ENCODE data around the gene GBGT1.
"Not testable (repeated sequence)": the region's sequence is repeated elsewhere in the genome, so short reads cannot be mapped to it uniquely, and the experiment has no call there.

GBGT1 gene

DNA sequence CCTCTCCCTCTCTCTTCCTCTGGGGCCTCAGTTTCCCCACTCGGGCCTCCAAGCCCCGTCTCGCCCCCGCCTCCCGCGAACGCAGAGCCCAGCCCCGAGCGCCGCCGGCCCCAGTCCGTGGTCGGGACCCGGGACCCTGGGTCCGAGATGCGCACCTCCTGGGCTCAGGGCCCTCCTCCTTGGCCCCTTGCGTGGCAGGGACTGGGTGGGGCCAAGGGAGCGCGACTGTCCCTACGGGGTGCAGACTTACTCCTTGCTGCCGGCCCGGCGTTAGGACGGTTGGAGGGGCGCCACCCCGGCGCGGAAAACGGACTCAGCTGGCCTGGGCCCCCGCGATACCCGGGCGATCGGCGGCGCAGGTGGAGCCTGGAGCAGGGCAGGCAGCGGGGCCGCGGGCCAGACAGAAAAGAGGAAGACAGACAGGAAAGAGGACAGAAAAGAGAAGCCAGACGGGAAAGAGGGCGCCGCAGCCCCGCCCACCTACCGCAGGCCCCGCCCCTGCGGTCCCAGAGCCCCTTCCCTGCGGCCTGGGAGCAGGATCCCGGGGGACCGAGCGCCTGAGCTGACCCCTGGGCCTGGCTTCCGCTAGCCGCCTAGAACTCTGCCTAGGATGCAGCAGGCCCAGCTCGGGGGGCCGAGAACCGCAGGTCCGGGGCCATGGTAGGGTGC, at the start of gene GBGT1:
GBGT1 (minus strand) TSS at position 411 of the 669 bp plus-strand sequence. CDS start 1,502 bp downstream, outside the sequence.
- DNase-seq, result peak; percentile 20

DNA sequence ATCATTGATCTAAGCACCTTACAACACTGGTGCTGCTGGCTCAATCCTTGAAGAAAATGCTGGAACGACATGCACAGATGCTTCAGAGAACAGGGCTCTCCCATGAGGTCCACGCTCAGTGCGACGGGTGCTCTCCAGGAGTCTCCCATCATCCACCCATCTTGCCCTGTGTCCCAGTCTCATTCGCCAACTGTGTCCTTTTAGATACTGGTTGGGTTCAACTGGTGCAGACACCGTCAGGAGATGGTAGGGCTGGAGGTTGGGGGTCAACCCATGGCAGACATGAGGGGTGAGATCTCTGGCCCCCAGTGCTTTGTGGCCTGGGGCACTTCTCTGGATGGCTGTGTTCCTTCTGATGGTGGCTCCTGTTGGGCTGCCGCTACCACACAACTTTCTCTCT, 46.9 kb upstream of the GBGT1 start:
- no peak for DNase-seq

- DNase-seq, result no peak
Observed at GRCh38 chr9:133210202-133210532, 46.5 kb upstream of the GBGT1 start.

DNA sequence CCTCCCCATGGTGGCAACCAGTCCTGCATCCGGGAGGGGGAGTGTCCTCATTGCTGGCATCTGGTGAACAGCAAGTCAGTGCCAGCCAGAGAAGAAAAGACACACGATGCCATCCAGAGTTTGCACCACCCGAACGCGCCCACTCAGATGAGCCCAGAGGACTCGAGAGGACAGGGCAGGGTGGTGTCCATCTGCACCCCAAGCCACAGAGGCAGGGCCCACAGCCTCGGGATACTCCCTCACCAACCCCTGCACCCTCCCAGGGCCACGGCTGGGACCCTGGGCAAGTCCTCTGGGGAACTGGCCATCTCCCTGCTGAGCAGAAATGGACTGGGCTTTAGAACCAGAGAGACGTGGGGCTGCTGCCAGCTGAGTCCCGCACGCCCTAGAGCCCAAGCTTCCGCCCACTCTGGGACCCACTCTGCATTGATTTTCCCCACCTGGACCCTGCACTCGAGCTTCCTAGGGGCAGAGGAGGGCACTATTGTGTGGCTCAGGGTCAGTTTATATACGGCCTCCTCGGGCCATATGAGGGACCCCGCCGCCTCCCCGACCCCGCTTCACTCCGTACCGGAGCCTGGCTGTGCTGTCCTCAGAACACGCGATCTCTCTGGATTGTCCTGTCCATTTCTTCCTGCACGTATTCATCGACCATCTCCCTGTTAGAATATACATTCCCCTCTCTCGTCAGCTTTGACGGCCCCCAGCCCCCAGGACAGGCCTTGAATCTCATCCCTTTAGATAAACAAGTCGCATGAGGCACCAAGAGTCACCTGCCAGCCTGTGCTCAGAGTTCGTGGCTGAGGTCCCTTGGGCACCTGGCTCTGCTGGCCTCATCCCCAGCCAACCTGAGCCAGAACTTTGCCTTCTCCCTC, 45.9 kb upstream of the GBGT1 start:
- not testable (repeated sequence) for DNase-seq

- DNase-seq, result not testable (repeated sequence)
Observed at GRCh38 chr9:133208880-133209300, 45.2 kb upstream of the GBGT1 start, which contains the start of gene OBP2B. Gene OBP2B (minus strand): TSS chr9:133209250. CDS start chr9:133209199, 51 bp downstream.

- DNase-seq, result not testable (repeated sequence)
Observed at GRCh38 chr9:133208171-133208879, 44.6 kb upstream of the GBGT1 start.

DNA sequence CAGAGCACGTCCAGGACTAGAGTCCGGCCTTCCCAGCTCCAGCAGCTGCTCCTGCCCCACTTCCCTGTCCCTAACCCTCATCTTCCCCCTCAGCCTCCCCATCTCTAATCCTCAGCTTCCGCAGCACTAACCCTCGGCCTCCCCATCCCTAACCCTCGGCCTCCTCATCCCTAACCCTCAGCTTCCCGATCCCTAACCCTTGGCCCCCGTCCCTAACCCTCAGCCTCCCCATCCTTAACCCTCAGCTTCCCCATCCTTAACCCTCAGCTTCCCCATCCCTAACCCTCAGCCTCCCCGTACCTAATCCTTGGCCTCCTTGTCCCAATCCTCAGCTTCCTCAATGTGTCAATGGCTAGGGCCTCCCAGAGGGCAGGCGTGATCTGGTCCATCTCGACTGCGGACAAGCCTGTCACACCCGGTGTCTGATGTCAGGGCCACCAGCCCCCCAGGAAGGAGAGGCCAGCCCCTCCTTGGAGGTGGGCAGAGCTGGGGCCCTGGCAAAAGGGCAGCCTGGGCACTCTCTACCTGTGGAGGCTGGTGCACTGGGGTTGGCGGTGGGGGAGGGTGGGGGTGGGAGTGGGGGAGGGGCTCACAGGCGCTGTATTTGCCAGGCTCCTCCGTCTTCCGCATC, 43.9 kb upstream of the GBGT1 start:
- no peak for DNase-seq

- DNase-seq, result no peak
Observed at GRCh38 chr9:133207021-133207531, 43.4 kb upstream of the GBGT1 start.

DNA sequence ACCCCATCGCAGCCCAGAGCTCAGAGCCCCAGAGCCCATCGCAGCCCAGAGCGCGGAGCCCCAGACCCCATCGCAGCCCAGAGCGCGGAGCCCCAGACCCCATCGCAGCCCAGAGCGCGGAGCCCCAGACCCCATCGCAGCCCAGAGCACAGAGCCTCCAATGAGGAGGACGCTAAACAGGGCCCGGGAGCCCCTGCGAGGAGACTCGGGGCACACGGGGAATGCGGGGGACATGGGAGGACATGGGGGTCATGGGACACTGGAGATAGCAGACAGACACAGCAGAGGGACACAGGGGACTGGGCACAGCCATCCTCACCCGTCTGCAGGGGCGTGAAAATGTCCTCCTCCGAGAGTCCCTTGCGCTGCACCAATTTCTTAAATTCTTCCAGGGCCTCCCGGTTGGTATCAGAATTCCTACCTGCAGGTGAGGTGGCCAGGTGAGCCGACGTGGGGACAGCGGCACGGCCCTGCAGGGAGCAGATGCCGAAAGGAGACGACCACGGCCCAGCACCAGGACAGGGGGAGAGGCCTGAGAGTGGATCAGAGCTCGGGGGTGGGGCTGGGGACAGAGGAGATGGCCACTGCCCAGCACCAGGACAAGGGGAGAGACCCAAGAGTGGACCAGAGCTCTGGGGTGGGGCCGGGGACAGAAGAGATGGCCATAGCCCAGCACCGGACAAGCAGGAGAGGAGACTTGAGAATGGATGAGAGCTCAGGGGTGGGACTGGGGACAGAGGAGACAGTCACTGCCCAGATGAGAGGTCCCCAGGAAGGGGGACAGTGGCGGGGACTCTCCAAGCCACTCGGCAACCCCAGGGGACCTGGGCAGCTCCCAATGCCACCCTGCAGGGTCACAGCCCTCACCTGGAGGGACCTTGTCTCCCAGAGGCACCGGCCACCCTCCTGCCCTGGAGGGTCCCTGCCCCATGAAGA, 42.5 kb upstream of the GBGT1 start:
- DNase-seq, result no peak

DNA sequence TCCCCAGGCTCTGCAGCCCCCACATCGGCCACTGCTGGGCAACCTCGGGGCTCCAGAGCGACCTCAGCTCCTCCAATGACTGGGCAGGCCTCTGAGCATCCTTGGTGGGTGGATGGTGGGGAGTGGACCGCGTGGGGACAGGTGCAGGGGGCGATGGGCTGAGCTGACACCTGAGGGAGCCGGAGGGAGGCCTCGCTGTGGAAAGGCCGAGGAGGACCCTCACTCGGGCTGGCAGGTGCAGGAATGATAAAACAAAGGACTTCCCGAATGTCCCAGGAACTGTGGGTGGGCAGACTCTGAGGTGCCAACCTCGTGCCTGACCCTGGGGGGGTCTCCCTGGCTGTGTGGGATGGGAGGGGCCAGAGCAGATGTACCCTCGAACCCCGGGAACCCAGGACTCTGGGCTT, 41.8 kb upstream of the GBGT1 start:
- DNase-seq, result not testable (repeated sequence)

DNA sequence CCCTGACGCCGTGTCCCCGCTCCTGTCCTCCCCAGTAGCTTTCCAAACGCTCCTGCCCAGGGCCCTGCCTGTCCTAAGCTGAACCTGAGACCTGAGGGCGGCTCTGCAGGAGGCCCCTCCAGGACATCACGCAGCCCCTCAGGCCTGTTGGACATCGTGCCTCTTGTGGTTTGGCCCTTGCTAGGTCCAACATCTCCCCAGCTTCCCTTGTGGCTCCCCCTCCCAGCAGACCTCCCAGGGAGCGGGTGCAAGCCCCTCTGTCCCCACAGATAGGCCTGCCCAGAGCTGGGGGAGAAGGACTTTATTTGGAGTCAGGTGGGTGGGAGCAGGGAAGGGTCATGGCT, 41.3 kb upstream of the GBGT1 start:
- DNase-seq, result no peak

DNA sequence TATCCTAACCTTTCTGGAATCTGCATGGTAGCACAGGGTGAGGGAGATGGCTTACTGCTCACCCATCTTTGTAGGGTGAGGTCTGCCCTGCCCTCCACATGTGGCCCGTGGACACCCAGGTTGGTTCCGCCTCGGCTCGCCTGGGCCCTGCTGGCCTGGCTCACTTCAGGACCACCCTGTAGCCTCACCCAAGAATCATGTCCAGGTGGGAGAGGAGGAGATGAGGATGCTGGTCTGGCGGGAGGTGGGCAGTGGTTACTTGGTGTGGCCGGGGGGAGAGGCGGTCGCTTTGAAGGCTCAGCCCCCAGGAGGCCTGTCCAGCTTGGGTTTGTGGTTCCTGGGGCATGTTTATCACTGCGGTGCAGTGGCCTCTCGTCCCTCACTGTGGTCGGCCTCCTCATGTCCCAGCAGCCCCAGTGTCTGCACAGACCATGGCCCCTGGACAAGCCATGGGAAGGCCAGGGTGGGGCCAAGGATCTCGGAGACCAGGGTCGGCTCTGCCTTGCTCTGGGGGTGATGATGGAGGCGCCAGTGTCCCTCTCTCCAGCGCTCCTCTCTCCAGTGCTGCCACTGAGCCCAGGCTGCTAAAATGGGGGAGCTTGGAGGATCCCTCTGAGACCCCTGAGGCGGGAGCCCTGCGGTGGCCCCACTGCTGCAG, 40.8 kb upstream of the GBGT1 start:
- DNase-seq, result no peak

- no peak for DNase-seq
Observed at GRCh38 chr9:133203506-133204075, 39.9 kb upstream of the GBGT1 start.

GRCh38 chr9:133202688-133203453, 39.2 kb upstream of the GBGT1 start:
- no peak for DNase-seq

DNA sequence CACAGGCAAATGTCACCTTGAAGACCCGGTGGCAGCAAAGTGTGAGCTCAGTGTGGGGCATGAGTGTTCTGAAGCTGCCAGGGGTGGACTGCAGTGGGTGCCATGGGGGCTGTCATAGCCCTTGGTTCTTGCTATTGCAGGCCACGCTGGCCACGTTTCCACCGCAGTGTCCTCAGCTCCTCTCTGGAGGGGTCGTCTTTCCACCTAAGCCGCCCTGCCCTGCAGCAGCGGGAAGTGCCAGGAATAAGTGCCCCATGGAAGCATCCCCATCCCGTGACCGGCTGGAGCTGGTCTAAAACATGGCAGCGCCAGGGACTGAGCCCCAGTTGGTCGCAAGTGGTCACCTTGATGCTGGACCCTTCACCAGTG, 38.4 kb upstream of the GBGT1 start:
- no peak for DNase-seq

DNA sequence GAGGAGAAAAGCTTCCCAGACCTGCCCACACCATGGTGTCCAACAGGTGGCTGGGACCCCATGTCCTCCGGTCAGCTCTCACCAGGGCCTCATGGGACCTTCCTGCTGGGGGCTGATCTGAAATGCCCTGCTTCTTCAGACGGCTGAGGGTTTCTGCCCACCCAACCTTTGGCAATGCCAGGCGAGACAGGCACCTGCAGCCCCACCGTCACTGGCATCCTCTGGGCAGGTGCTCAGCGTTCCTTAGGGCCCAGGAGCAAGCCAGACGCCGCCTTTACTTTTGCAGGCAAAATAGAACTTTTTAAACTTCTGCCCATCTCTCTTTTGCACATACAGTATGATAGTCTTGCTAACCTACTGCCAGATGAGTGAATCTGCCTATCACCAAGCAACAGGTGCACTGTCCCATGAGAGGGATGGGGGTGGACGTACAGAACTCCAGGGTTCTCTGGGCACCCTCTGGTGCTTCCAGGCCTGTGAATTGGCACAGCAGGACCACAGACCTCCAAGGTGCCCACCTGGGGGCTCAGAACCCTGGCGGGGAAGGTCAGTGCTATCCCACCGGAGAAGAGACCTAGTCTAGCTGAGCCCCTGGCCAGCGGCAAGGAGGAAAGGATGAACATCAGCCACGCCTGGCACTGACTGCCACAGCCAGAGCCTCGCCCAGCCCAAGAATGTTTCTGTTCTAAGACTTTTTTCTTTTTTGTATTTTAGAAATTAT, 37.9 kb upstream of the GBGT1 start:
- no peak for DNase-seq

DNA sequence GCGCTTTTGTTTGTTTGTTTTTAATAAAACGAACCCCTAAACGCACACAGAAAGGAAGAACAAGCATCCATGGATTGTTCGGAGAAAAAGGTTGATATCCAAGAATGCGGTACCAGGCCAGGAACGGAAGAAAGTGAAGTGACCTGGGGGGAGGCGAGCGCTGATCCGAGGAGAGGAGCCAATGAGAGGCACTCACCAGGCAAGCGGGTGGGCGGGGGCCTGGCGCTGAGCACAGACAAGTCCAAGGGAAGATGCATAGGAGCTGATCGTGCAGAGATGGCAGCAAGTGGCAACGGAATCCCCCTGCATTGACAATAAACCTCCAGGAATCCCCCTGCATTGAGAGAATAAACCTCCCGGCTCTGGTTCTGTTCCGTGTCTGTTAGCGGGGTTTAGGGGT, 36.9 kb upstream of the GBGT1 start:
- no peak for DNase-seq

- DNase-seq, result peak; percentile 43
Observed at GRCh38 chr9:133199648-133200321, 36.1 kb upstream of the GBGT1 start.

DNA sequence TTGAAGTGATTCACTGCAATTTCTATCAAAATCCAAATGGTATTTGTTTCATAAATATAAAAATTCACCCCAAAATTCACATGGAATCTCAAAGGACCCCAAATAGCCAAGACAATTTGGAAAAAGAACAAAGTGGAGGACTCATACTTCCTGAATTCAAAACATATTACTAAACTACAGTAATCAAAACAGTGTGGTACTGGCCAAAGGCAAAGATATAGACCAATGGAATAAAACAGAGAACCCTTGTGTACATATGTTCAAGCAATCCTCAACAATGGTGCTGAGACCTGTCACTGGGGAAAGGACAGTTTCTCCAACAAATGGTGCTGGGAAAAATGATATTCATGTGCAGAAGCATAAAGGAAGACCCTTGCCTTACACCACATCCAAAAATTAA, 31.3 kb upstream of the GBGT1 start:
- DNase-seq, result no peak

Measured in CD4-positive, alpha-beta T cell treated with Interleukin-4 for 4 hours (primary cell).